Stimulated activated CD8-positive, alpha-beta memory T cell treated with anti-CD3 and anti-CD28 coated beads, Interleukin-12 subunit alpha, Interleukin-12 subunit beta, amount 100 ng/mL, for 24 hours (primary cell): ENCODE data around the gene EIF2D.

Source experiments
- DNase-seq: peaks from one replicate; pipeline ENCODE4 v3.0.0-alpha.2; 2020; ENCODE audit errors: extremely low read depth

Gene EIF2D

GRCh38 chr1:206547104-206547503, 65.2 kb downstream of the EIF2D start:
- no peak for DNase-seq

GRCh38 chr1:206545351-206545750, 66.9 kb downstream of the EIF2D start:
- DNase-seq = no peak

GRCh38 chr1:206544562-206545257, 67.6 kb downstream of the EIF2D start:
- no peak for DNase-seq
